Lung microvascular endothelial cell (primary cell): ENCODE measurements around the gene CTIF. TPM values are rescaled to one million over a fixed set of nuclear protein-coding genes. Genes with fewer than 3 reads are reported as not detected.

Experiments
- DNase-seq, 2 donors: peaks; one replicate each; pipeline versions ENCODE4 v3.0.0 to v3.0.0-alpha.2; 2010; ENCODE audit warnings: low read depth in 2 of 2
- total RNA-seq: library from RNA; depleted of rRNA; stranded (reverse); fragments of >200 nt; gene quantifications from 2 replicates; pipeline ENCODE4 v1.2.1, GENCODE V29; 2014

Gene CTIF
- total RNA-seq, 1 donor from 2014 or later: 18.1 TPM

- DNase-seq: no peak
These were observed 139.6 kb downstream of the CTIF start for GRCh38 chr18:48678237-48679115.

- DNase-seq: no peak
These were observed 140.4 kb downstream of the CTIF start for GRCh38 chr18:48679236-48679635.

GRCh38 chr18:48680339-48681250 is 141.8 kb downstream of the CTIF start:
- peak; percentile 92 to 93 for DNase-seq

- no peak for DNase-seq
These were observed 143.9 kb downstream of the CTIF start for GRCh38 chr18:48682768-48683167.

GRCh38 chr18:48683197-48683596 is 144.4 kb downstream of the CTIF start:
- no peak for DNase-seq

GRCh38 chr18:48683661-48684060 is 144.8 kb downstream of the CTIF start:
- DNase-seq: no peak

GRCh38 chr18:48687346-48688042 is 148.7 kb downstream of the CTIF start:
- DNase-seq: no peak

- no peak for DNase-seq
These were observed 150.1 kb downstream of the CTIF start for GRCh38 chr18:48688961-48689360.

- no peak for DNase-seq
These were observed 150.7 kb downstream of the CTIF start for GRCh38 chr18:48689548-48689947.

- DNase-seq: no peak
These were observed 151.7 kb downstream of the CTIF start for GRCh38 chr18:48690494-48690893.

- DNase-seq: no peak
These were observed 154.2 kb downstream of the CTIF start for GRCh38 chr18:48693006-48693405.

GRCh38 chr18:48693625-48694262 is 154.9 kb downstream of the CTIF start:
- peak; percentile 47 to 50 for DNase-seq

- no peak for DNase-seq
These were observed 155.5 kb downstream of the CTIF start for GRCh38 chr18:48694295-48694694.

- peak; percentile 58 to 82 for DNase-seq
These were observed 156.8 kb downstream of the CTIF start for GRCh38 chr18:48695671-48696070.

- no peak for DNase-seq
These were observed 157.4 kb downstream of the CTIF start for GRCh38 chr18:48696218-48696617.

- DNase-seq: no peak
These were observed 158.6 kb downstream of the CTIF start for GRCh38 chr18:48697441-48697840.

GRCh38 chr18:48698707-48699106 is 159.9 kb downstream of the CTIF start:
- no peak for DNase-seq

- DNase-seq: no peak
These were observed 160.9 kb downstream of the CTIF start for GRCh38 chr18:48699761-48700160.

GRCh38 chr18:48700446-48700845 is 161.6 kb downstream of the CTIF start:
- DNase-seq: no peak

GRCh38 chr18:48702346-48703027 is 163.7 kb downstream of the CTIF start:
- DNase-seq: no peak

GRCh38 chr18:48703028-48703386 is 164.2 kb downstream of the CTIF start:
- no peak for DNase-seq
